ENCODE measurements around the gene HELB. TPM values are rescaled to one million over a fixed set of nuclear protein-coding genes. Genes with fewer than 3 reads are reported as not detected.
"Not testable (repeated sequence)": the region's sequence is repeated elsewhere in the genome, so short reads cannot be mapped to it uniquely, and the experiment has no call there.

The HELB gene
- total RNA-seq, 2 donors from 2014 or later, result 26.2 to 30.7 TPM

GRCh38 chr12:66282244-66282643 is 20.0 kb upstream of the HELB start:
- H3K4me1 Mint-ChIP-seq (ENCODE audit: low read depth in 2 of 2), result peaks cover 15 to 21% of the 10 kb centered on the region in 2 donors
- peaks cover 0 to 5% of the 10 kb centered on the region in 2 donors for H3K27me3 Mint-ChIP-seq
- no peak overlapping the region for H3K4me3 Mint-ChIP-seq
- H3K27ac Mint-ChIP-seq, result no peak overlapping the region
- H3K9me3 Mint-ChIP-seq, result no peaks in the 10 kb centered on the region
- DNase-seq (ENCODE audit: low spot score) (no peak), ATAC-seq (no peak)
- no peaks in the 10 kb centered on the region for H3K36me3 Mint-ChIP-seq

DNA sequence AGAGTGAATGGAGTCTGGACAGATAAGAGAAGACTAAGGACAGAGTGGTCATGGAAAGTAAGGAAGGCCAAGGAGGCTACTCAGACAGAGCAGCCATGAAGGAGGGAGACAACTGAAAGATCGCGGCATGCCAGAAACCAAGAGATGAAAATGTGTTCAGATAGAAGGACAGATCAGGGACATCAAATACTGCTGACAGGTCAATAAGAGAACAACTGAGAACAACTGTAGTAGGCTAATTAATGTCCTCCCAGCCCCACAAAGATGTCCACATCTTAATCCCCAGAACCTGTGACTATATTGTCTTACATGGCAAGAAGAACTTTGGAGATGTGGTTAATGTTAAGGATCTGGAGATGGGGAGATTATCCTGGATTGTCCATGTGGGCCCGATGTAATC is 15.0 kb upstream of the HELB start:
- Mint-ChIP-seq H3K4me1 (ENCODE audit: low read depth in 2 of 2) (peaks cover 27 to 37% of the 10 kb centered on the region in 2 donors), H3K27ac (peak overlapping the region in 1 of 2 donors; percentile 0), H3K27me3 (no peaks in the 10 kb centered on the region), H3K4me3 (no peak overlapping the region), H3K36me3 (no peaks in the 10 kb centered on the region), H3K9me3 (no peaks in the 10 kb centered on the region)
- no peak for ATAC-seq
- DNase-seq (ENCODE audit: low spot score), result no peak

GRCh38 chr12:66288121-66288520 is 14.2 kb upstream of the HELB start:
- no peak overlapping the region for H3K27ac Mint-ChIP-seq
- no peaks in the 10 kb centered on the region for H3K36me3 Mint-ChIP-seq
- H3K4me1 Mint-ChIP-seq (ENCODE audit: low read depth in 2 of 2), result peaks cover 27 to 37% of the 10 kb centered on the region in 2 donors
- DNase-seq (ENCODE audit: low spot score) (no peak), ATAC-seq (no peak)
- no peaks in the 10 kb centered on the region for H3K9me3 Mint-ChIP-seq
- H3K27me3 Mint-ChIP-seq, result no peaks in the 10 kb centered on the region
- H3K4me3 Mint-ChIP-seq, result no peak overlapping the region

- no peaks in the 10 kb centered on the region for H3K36me3 Mint-ChIP-seq
- peak in 1 of 2 donors; percentile 32 for ATAC-seq
- H3K4me1 Mint-ChIP-seq (ENCODE audit: low read depth in 2 of 2), result peaks cover 27 to 37% of the 10 kb centered on the region in 2 donors
- H3K27ac Mint-ChIP-seq, result no peak overlapping the region
- H3K4me3 Mint-ChIP-seq, result no peak overlapping the region
- peaks cover 0 to 2% of the 10 kb centered on the region in 2 donors for H3K27me3 Mint-ChIP-seq
- DNase-seq (ENCODE audit: low spot score), result no peak
- H3K9me3 Mint-ChIP-seq, result no peaks in the 10 kb centered on the region
Measured at GRCh38 chr12:66289485-66289884, 12.8 kb upstream of the HELB start.

GRCh38 chr12:66290716-66291200 is 11.5 kb upstream of the HELB start:
- peaks cover 0 to 2% of the 10 kb centered on the region in 2 donors for H3K27me3 Mint-ChIP-seq
- DNase-seq (ENCODE audit: low spot score), result no peak
- peak overlapping the region; percentile 5 to 49 for H3K27ac Mint-ChIP-seq
- peak overlapping the region; percentile 16 for H3K4me3 Mint-ChIP-seq
- H3K36me3 Mint-ChIP-seq, result no peaks in the 10 kb centered on the region
- ATAC-seq, result peak in 1 of 2 donors; percentile 68
- H3K4me1 Mint-ChIP-seq (ENCODE audit: low read depth in 2 of 2), result peaks cover 27 to 37% of the 10 kb centered on the region in 2 donors
- H3K9me3 Mint-ChIP-seq, result no peaks in the 10 kb centered on the region

DNA sequence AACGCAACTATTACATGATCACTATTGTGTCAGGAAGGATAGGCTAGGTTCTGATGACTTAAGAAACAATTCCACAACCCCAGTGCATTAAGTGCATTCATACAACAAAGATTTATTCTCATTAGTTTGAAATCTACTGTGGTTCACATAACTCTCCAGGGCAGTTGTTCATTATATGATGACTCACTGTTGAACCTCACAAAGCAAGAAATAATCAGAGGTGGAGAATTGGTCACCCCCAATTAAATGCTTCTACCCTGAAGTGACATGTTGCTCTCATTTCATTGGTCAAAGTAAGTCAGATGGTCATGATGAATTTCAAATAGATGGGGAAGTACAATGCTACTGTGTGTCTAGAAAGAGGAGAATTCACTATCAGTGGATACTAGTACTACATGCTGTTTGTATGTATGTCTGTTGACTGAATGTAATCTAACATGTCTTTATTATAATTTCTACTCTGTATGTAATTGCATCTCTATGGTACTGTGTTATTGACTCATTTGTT is 6.1 kb upstream of the HELB start:
- Mint-ChIP-seq H3K9me3 (no peaks in the 10 kb centered on the region), H3K4me3 (no peak overlapping the region), H3K36me3 (no peaks in the 10 kb centered on the region), H3K27ac (no peak overlapping the region), H3K4me1 (ENCODE audit: low read depth in 2 of 2) (peaks cover 4 to 13% of the 10 kb centered on the region in 2 donors), H3K27me3 (peaks cover 0 to 2% of the 10 kb centered on the region in 2 donors)
- DNase-seq (ENCODE audit: low spot score) (no peak), ATAC-seq (no peak)

- Mint-ChIP-seq H3K36me3 (no peaks in the 10 kb centered on the region), H3K27me3 (peaks cover 0 to 2% of the 10 kb centered on the region in 2 donors), H3K4me1 (ENCODE audit: low read depth in 2 of 2) (peaks cover 8% of the 10 kb centered on the region in 2 donors), H3K9me3 (no peaks in the 10 kb centered on the region), H3K27ac (no peak overlapping the region), H3K4me3 (no peak overlapping the region)
- ATAC-seq (no peak), DNase-seq (ENCODE audit: low spot score) (no peak)
Measured at GRCh38 chr12:66297080-66297479, 5.2 kb upstream of the HELB start.

DNA sequence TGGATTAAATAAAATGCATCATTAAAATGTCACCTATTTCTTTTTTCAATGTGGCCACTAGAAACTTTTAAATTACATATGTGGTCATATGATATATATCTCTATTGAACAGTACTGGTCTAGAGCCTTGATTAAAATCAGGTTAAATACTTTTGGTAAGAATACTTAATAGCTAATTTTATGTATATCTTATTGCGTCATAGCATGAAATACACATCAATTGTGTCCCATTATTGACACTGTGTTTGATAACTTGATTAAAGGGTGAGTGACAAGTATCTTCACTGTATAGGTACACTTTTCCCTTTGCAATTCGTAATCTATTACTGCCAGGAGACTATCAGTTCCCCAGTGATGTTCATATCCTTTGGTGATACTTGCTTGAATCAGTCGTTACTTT is 4.4 kb upstream of the HELB start:
- Mint-ChIP-seq H3K9me3 (no peaks in the 10 kb centered on the region), H3K4me1 (ENCODE audit: low read depth in 2 of 2) (peaks cover 14 to 15% of the 10 kb centered on the region in 2 donors), H3K27ac (no peak overlapping the region), H3K27me3 (peaks cover 0 to 2% of the 10 kb centered on the region in 2 donors), H3K4me3 (no peak overlapping the region), H3K36me3 (no peaks in the 10 kb centered on the region)
- ATAC-seq, result no peak
- DNase-seq (ENCODE audit: low spot score), result no peak

GRCh38 chr12:66302827-66303169 is 505 bp downstream of the HELB start:
- Mint-ChIP-seq H3K27ac (peak overlapping the region; percentile 99 to 100), H3K9me3 (no peaks in the 10 kb centered on the region), H3K36me3 (peaks cover 11% of the 10 kb centered on the region), H3K4me1 (ENCODE audit: low read depth in 2 of 2) (peaks cover 42 to 47% of the 10 kb centered on the region in 2 donors), H3K27me3 (no peaks in the 10 kb centered on the region), H3K4me3 (peak overlapping the region; percentile 78)
- DNase-seq (ENCODE audit: low spot score) (no peak), ATAC-seq (no peak)

- H3K4me3 Mint-ChIP-seq, result peak overlapping the region; percentile 78
- H3K4me1 Mint-ChIP-seq (ENCODE audit: low read depth in 2 of 2), result peaks cover 45 to 47% of the 10 kb centered on the region in 2 donors
- peak overlapping the region; percentile 99 to 100 for H3K27ac Mint-ChIP-seq
- H3K36me3 Mint-ChIP-seq, result peaks cover 11% of the 10 kb centered on the region
- not testable (repeated sequence) for H3K27me3 Mint-ChIP-seq, H3K9me3 Mint-ChIP-seq
- DNase-seq (ENCODE audit: low spot score), result peak; percentile 60
- ATAC-seq, result peak; percentile 72 to 73
Measured at GRCh38 chr12:66303316-66303804, 1.1 kb downstream of the HELB start.

GRCh38 chr12:66304296-66304900 is 2.1 kb downstream of the HELB start:
- H3K4me1 Mint-ChIP-seq (ENCODE audit: low read depth in 2 of 2), result peaks cover 45 to 47% of the 10 kb centered on the region in 2 donors
- peaks cover 11% of the 10 kb centered on the region for H3K36me3 Mint-ChIP-seq
- H3K27me3 Mint-ChIP-seq, result no peaks in the 10 kb centered on the region
- H3K27ac Mint-ChIP-seq, result peak overlapping the region; percentile 99 to 100
- ATAC-seq, result no peak
- H3K9me3 Mint-ChIP-seq, result no peaks in the 10 kb centered on the region
- no peak for DNase-seq (ENCODE audit: low spot score)
- peak overlapping the region; percentile 78 for H3K4me3 Mint-ChIP-seq

DNA sequence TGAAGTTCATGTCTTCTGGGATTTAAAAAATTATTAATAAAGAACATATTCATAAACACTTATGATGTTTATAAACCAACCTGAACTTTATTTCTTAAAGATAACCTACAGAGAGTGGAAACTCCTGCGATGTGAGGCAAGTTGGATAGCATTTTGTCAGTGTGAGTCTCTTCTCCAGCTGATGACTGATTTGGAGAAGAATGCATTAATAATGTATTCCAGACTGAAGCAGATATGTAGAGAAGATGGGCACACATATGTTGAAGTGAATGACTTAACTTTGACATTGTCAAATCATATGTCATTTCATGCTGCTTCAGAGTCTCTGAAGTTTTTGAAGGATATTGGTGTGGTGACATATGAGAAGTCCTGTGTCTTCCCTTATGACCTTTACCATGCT is 7.3 kb downstream of the HELB start:
- Mint-ChIP-seq H3K4me3 (no peak overlapping the region), H3K9me3 (no peaks in the 10 kb centered on the region), H3K27ac (no peak overlapping the region), H3K36me3 (peaks cover 28% of the 10 kb centered on the region), H3K4me1 (ENCODE audit: low read depth in 2 of 2) (peaks cover 52 to 60% of the 10 kb centered on the region in 2 donors), H3K27me3 (no peaks in the 10 kb centered on the region)
- no peak for ATAC-seq
- DNase-seq (ENCODE audit: low spot score), result no peak

DNA sequence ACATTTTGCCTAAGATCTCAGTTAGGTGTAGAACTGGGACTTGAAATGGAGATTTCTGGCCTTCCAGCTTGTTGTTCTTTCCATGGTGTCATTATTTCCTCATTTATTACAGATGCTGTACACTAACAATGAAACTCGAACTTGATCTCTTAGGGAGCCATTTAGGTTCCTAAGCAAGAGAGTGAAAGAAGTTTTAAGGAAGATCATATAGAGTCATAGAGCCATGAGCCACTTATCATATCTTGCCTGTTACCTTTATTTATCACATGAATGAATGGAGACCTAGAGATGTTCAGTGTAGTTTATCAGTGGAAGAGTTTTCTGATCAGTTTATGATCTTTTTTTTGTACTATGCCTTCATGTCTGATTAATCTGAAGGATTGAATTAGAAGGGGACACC is 9.9 kb downstream of the HELB start:
- H3K4me3 Mint-ChIP-seq, result peak overlapping the region; percentile 44
- peaks cover 25% of the 10 kb centered on the region for H3K36me3 Mint-ChIP-seq
- no peaks in the 10 kb centered on the region for H3K9me3 Mint-ChIP-seq
- H3K27ac Mint-ChIP-seq, result no peak overlapping the region
- no peak for DNase-seq (ENCODE audit: low spot score)
- ATAC-seq, result no peak
- no peaks in the 10 kb centered on the region for H3K27me3 Mint-ChIP-seq
- peaks cover 38 to 44% of the 10 kb centered on the region in 2 donors for H3K4me1 Mint-ChIP-seq (ENCODE audit: low read depth in 2 of 2)

- Mint-ChIP-seq H3K27ac (no peak overlapping the region), H3K9me3 (no peaks in the 10 kb centered on the region), H3K27me3 (no peaks in the 10 kb centered on the region), H3K36me3 (peaks cover 25% of the 10 kb centered on the region), H3K4me3 (no peak overlapping the region), H3K4me1 (ENCODE audit: low read depth in 2 of 2) (peaks cover 35 to 50% of the 10 kb centered on the region in 2 donors)
- DNase-seq (ENCODE audit: low spot score) (no peak), ATAC-seq (no peak)
Measured at GRCh38 chr12:66314278-66314677, 12.0 kb downstream of the HELB start.

Measured in natural killer cell treated with Interleukin-12 subunit alpha and Interleukin-12 subunit beta and Interleukin-15 and Interleukin-18, amount 100 ng/mL, for 72 hours (primary cell).